Epidermal melanocyte (primary cell): Measurements from ENCODE around the gene SGMS2.
"Not testable (repeated sequence)": the region's sequence is repeated elsewhere in the genome, so short reads cannot be mapped to it uniquely, and the experiment has no call there.

Source experiments
- DNase-seq: peaks from one replicate; pipeline ENCODE4 v3.0.0; 2011; ENCODE audit warnings: low spot score; ENCODE audit not compliant: insufficient read length

The SGMS2 gene

DNA sequence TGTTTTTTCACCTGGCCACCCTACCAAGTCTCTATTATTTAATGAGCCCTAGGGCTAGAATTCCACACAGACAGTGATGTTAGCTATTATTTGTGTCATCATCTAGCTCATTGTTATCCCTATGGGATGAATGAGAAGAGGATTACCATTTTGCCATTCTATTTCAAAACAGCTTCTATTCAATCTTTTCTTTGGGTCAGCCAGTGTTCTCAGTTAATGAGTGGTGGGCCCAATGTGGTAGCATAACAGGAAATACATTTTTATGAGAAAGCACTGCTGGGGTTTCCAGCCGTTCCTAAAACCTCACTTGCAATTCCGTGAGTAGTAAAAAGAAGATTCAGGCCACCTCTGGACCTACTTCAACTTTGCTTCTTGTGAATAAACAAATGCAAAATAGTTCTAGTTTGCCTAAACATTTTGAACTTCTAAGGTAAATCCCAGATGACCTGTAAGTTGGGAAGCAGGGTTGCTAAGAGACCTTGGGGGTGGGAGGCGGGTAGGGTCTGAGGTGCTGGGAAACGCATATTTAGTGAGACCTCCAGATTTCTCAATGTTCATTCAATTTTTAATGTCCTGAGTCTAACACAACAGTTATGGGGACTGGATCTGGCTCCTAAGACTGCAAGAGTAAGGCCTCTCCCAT lies 81.8 kb downstream of the SGMS2 start:
- no peak for DNase-seq

DNA sequence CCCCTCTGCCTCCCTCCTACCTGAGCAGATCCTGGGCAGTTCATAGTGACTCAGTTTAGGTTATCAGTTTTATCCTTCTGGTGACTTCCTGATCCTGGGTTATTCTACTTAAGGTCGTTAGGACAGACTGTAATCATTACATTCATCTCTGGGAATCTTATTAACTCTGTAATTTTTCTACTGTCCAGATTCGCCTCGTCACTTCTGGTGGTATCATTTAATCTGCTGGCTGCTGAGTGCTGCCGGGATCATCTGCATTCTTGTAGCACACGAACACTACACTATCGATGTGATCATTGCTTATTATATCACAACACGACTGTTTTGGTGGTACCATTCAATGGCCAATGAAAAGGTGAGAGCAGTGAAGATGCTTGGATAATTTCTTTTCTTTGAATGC lies 83.6 kb downstream of the SGMS2 start:
- no peak for DNase-seq

DNA sequence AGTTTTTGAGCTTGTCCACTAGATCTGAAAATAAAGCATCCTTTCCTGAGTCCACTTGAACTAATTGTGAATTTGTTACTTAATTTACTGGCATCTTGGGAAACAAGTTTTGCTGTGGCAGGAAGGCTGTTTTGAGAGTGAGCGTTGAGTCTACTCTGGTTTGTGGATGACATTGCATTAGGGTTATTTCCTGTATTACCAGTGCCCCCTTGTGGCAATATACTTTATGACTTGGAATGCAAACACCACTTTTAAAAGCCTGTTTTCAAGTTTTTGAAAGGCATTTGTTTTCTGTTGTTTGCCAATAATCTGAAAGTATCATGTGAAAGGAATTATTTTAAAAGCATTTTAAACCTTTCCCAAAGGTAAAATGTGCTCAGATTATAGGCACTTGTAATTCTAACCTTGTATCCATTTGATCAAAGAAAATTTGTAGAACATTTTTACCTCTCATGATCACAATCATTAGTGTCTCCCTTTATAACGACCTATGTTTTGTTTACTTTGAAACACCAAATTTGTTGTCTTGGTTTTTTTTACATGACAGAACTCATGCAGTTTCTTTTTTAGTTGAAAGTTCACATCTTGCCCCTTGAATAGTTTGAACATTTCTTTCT lies 88.7 kb downstream of the SGMS2 start:
- peak; percentile 53 for DNase-seq

DNA sequence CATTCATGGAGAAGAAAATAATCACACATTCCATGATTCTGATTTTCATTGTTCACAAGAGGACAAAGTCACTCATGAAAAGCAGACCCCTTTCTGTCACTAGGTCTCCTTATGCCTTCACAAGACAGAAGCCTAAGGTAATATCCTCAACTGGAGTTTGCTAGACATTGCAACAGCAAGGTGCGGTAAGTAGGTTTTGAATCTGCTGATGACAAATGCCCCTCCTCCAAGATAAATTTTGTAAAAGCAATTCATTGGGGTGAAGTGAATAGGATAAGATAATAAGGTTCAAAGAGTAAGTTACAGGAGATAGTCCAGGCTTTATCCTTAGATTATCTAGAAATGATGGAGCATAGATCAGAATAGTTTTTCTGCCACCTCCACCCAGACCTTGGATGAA lies 90.5 kb downstream of the SGMS2 start:
- DNase-seq = no peak

DNA sequence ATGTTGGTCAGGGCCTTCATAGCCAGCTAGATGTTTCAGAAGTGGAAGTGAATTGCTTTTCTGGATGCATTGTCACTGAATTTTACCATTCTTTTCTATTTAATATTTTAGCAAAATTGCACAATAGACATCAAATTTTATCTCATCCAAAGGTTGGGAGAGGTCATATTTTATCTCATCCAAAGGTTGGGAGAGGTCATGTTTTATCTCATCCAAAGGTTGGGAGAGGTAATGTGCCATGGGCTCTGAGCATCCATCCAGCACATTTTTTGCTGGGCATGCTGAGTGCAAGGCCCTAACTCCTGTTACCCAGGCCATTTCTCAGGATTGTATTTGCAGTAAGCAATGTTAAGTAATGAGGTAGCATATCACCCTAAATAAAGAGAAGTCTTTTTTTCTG lies 91.9 kb downstream of the SGMS2 start:
- DNase-seq = no peak

DNA sequence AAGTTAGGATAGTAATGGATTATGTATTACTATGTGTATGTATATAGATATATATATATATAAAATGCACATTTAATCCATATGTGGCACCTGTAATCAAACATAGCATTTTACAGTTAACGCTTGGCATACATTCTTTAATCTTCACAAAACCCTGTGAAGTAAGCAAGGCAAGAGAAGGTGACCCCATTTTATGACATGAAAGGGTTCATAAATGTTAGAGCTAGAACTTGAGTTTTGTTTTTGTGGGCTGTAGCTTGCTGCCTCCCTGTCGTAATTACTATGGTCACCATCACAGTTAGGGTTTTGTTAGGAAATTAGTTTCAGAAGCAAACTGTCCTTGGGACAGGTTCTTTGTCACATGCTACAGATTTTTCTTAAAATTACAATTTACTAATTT lies 92.8 kb downstream of the SGMS2 start:
- DNase-seq = no peak

DNA sequence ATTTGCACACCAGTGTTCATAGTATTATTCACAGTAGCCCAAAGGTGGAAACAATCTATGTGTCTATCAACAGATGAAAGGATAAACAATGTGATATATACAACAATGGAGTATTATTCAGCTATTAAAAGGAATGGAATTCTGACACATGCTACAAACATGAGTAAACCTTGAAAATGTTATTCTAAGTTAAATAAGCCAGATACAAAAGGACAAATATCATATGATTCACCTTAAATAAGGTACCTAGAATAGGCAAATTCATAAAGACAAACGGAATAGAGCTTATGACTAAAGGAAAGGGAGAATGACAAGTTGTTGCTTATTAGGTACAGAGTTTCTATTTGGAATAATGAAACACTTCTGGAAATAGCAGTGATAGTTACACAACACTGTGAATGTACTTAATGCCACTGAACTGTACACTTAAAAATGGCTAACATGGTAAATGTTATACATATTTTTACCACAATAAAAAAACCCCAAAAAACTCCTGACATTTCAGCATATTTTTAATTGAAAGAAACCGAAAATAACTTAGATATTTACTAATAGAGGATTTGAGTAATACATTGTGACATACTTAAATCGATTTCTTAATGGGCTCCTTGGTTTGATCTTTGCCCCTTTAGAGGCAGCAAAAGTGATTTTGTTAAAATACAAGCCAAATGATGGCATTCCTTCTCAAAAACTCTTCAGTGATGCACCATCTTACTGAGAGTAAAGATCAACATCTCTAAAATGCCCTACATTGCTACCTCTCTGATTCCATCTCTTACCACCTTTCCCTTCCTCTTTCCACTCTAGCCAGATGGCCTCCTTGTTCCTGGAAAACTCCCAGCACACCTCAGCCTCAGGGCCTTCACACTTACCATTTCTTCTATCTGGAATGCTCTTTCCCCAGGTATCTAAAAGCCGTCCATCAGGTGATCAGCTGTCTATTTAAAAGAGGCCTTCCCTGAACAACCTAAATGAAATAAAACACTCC lies 98.0 kb downstream of the SGMS2 start:
- no peak for DNase-seq

DNA sequence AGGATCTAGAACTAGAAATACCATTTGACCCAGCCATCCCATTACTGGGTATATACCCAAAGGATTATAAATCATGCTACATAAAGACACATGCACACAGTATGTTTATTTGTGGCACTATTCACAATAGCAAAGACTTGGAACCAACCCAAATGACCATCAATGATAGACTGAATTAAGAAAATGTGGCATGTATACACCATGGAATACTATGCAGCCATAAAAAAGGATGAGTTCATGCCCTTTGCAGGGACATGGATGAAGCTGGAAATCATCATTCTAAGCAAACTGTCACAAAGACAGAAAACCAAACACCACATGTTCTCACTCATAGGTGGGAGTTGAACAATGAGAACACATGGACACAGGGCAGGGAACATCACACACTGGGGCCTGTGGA lies 101.0 kb downstream of the SGMS2 start:
- DNase-seq = not testable (repeated sequence)

DNA sequence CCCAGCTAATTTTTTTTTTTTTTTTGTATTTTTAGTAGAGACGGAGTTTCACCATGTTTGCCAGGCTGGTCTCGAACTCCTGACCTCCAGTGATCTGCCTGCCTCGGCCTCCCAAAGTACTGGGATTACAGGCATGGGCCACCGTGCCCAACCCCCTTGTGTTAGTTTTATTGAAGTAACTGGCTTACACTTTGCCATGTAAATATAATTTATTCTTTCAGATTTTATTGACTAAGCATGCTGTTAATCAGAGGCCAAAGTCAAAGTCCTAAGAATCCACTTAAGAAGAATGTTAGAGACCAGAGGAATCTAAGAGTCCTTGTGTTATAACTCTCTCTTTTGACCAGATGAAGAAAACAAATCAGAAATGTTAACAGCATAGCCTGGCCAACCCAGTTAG lies 102.1 kb downstream of the SGMS2 start:
- not testable (repeated sequence) for DNase-seq

DNA sequence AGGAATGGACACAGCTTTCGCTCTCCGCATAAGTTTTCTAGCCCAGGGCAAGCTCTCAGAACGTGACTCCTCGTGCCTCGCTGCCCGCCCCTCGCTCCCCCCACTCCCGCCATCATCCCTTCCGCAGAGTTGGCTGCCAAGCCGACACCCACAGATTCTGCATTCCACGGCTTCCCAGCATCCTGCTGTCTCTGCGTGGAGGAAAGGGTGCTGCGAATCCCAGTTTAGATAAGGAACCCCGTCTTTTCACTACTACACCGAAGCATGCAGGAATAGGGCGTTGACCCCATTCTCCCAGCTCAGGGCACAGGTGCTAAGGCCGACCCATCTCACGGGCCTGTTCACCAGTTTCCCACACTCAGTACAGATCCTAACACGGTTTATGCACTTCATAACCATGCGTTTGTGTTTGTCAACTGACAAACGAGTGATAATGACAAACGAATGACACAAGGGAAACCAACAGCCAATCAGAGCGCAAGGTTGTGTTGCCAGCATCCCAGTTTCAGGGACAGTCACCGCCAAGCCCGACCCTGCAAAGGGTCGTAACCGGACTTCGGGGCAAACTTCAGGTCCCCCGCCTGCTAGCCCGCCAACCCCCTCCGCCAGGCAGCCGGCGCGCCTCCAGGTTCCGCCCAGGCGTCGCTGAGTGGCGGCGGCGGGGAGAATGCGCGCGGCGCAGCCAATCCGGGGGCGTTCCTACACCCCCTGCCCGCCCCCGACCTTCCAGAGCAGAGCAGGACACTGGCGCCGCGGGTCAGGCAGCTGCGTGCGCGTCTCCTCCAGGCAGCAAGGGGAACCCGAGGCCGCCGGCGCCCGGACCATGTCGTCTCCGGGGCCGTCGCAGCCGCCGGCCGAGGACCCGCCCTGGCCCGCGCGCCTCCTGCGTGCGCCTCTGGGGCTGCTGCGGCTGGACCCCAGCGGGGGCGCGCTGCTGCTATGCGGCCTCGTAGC lies 106.4 kb downstream of the SGMS2 start, which contains the start of gene CYP2U1:
Gene CYP2U1 (plus strand): TSS at position 729 of the 954 bp plus-strand sequence. CDS start 95 bp downstream, at position 824.
- DNase-seq = peak; percentile 83

DNA sequence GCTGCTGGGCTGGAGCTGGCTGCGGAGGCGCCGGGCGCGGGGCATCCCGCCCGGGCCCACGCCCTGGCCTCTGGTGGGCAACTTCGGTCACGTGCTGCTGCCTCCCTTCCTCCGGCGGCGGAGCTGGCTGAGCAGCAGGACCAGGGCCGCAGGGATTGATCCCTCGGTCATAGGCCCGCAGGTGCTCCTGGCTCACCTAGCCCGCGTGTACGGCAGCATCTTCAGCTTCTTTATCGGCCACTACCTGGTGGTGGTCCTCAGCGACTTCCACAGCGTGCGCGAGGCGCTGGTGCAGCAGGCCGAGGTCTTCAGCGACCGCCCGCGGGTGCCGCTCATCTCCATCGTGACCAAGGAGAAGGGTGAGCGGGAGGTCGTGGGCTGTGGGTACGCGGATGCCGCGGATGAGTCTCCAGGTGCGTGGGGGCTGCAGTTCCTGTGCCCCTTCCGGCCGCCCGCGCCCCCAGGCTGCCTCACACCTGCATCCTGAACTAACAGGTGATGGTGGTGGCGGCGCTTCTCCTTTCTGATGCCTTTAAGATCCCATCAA lies 107.1 kb downstream of the SGMS2 start:
- no peak for DNase-seq

DNA sequence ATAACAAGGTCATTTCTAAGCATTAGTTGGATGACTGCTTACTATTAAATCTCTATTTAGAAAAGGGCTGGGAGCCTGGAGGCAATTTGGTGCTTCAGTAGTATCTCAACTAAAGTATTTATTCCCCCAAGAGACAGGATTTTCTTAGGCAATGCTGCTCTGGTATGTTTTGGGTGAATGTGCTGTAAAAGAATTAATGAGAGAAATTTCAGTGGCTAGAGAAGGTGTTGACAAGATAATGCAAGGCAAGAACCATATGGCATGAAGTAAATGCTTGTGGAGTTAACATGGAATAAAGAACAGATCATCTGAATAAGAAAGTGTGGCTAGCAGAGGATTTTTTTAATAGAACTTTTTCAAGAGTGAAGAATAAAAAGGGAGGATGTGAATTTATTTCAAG lies 110.5 kb downstream of the SGMS2 start:
- no peak for DNase-seq

DNA sequence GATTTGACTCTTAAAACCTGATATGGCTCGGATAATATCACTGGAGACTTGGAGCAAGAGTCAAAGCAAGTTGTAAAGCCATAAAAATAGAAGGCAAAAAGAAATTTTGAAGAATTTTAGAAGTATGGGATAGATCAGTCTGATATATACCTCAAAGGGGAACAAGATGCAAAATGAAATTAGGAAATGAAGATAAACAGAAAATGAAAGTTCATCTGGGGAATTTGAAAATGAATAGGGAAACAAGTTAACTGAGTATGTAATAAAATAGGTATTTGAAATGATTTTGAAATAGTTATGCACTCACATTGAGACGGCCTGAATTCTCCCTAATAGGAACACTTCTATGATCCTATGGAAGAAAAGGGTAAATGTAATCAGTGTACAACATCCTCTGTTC lies 112.3 kb downstream of the SGMS2 start:
- DNase-seq = no peak

DNA sequence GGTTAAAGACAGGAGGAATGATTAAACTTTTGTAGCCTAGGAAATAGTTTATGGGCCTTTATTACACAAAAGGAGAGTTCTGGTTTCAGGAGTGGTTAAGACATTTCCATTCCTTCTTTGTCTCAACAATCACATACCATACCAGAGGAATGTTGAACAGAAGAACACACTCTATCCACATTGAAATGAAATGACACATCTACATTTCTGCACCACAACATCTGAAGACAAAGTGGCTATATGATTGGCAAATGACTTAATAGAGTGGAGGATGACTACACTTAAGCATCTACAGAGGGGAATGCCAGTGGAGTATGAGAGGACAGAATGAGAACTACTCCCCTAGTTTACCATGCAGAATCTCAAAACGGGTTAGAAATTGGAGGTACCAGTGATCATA lies 114.6 kb downstream of the SGMS2 start:
- no peak for DNase-seq

DNA sequence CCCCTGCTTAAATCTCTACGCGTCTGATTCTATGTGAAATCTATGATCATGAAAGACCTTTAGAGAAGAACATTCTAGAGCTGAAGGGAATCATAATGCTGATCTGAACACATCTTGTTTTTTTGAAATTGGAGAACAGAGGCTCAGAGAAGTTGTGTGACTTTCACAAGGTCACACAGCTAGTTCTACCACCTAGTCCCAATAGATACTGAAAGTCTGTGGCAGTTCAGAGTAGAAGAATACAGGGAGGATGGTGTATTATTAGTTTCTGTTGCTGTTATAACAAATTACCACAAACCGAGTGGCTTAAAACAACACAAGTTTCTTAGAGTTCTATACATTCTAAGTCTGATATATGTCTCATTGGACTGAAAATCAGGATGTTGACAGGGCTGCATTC lies 121.1 kb downstream of the SGMS2 start:
- DNase-seq = no peak

DNA sequence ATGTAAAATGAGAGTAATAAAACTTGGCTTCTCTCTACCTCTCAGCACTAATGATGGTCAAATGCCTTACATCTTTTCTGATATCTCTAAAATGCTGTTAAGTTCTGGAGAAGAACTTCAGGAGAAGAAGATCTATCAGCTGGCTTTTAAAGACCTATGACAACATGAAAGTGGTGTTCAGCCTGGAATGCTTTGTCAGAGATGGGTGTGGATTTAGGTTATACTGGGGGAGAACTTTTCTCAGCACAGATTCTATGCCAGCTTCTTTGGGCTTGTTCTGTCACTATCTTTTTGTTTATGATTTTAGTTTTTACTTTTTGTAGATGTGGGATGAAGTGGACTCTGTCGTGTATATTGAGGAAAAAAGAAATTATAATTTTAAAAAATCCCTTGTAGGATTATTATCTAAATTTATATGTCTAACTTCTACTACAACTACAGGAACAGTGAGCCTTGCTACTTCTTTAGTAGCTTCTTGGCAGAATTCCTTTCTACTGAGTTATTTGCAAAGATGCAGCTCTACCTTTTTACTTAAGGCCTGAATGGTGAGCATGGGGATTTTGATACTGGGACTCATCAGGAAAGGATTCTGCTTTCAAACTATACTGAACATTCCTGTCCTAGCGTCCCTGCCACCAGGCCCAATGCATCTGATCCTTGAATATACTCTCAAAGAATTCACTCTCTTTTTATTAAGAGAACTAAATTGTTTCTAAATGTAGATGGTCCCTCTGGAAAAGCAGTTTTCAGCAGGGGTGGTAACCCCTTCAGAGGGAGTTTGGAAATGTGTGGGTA lies 126.2 kb downstream of the SGMS2 start:
- no peak for DNase-seq

DNA sequence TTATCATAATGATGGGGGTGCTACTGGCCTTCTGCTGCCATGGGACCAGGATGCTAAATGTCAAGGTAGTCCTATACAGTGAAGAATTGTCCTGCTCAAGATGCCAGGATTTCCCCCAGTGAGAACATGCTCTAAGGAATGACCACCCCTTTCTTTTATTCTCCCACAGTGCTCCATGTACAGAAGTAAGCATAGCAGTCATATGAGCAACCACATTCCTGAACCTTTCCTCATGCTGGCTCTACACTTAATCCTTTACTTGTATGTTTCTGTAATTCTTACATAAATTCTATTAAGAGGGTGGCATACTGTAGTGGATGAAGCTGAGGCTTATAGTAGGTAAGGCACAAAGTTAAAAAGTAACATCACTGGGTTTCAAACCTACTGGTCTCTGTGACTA lies 126.8 kb downstream of the SGMS2 start:
- DNase-seq = no peak

DNA sequence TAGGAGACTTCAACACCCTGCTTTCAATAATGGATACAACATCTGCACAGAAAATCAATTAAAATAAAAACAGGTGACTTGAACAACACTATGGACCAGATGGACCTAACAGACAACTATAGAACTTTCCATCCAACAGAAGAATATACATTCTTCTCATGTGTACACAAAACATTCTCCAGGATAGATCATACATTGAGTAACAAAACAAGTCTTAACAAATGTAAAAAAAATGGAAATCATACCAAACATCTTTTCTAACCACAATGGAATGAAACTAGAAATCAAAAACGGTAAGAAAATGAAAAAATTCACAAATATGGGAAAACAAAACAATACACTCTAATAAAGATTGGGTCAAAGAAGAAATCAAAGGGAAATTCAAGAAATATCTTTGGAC lies 131.3 kb downstream of the SGMS2 start:
- no peak for DNase-seq
